Upper lobe of right lung (tissue), 1 donor: Measurements from ENCODE around the gene ZGPAT. TPM values are rescaled to one million over a fixed set of nuclear protein-coding genes. Genes with fewer than 3 reads are reported as not detected.
"Not testable (repeated sequence)": the region's sequence is repeated elsewhere in the genome, so short reads cannot be mapped to it uniquely, and the experiment has no call there.

ENCODE experiments used
- ATAC-seq: fragments of 200-7000 bp; cut with Tn5 transposase; one replicate; pipeline ENCODE4 v1.9.1; 2020; ENCODE audit warnings: mild to moderate bottlenecking, moderate library complexity
- DNase-seq: peaks from one replicate; pipeline ENCODE4 v3.0.0-alpha.2; 2020
- H3K27ac ChIP-seq: fragments of 200-600 bp; one replicate; pipeline ENCODE4 v1.8.0; 2022
- H3K27me3 ChIP-seq: fragments of 200-600 bp; one replicate; pipeline ENCODE4 v1.8.0; 2022; ENCODE audit warnings: mild to moderate bottlenecking
- H3K36me3 ChIP-seq: fragments of 200-600 bp; one replicate; pipeline ENCODE4 v1.8.0; 2022
- H3K4me1 ChIP-seq: fragments of 200-600 bp; one replicate; pipeline ENCODE4 v1.8.0; 2022
- H3K4me3 ChIP-seq: fragments of 200-600 bp; one replicate; pipeline ENCODE4 v1.8.0; 2022; ENCODE audit warnings: mild to moderate bottlenecking
- H3K9me3 ChIP-seq: fragments of 200-600 bp; one replicate; pipeline ENCODE4 v1.8.0; 2022
- intact Hi-C: fragments of 100-400 bp; cut with DNase I; formaldehyde crosslinking; loops from one replicate; pipeline ENCODE4 v1.11.0; 2022
- total RNA-seq: library from RNA; stranded (reverse); fragmentation: NEBNext Ultra II Directional; extraction: Animal tissue kit (Norgen Biotek cat#: 25700); gene quantifications from one replicate; pipeline ENCODE4 v1.2.1, GENCODE V29; 2021
- TF ChIP-seq, protein P1 (sequence below): fragments of 200-600 bp; IDR thresholded peaks from one replicate; pipeline ENCODE4 v1.8.0; 2022; ENCODE audit warnings: antibody characterized with exemption
- donor health status: DM: no; HTN: yes; CAD: no; lungs with severe emphysema.

Gene ZGPAT
- total RNA-seq, 1 donor from 2014 or later, result 27.6 TPM

DNA sequence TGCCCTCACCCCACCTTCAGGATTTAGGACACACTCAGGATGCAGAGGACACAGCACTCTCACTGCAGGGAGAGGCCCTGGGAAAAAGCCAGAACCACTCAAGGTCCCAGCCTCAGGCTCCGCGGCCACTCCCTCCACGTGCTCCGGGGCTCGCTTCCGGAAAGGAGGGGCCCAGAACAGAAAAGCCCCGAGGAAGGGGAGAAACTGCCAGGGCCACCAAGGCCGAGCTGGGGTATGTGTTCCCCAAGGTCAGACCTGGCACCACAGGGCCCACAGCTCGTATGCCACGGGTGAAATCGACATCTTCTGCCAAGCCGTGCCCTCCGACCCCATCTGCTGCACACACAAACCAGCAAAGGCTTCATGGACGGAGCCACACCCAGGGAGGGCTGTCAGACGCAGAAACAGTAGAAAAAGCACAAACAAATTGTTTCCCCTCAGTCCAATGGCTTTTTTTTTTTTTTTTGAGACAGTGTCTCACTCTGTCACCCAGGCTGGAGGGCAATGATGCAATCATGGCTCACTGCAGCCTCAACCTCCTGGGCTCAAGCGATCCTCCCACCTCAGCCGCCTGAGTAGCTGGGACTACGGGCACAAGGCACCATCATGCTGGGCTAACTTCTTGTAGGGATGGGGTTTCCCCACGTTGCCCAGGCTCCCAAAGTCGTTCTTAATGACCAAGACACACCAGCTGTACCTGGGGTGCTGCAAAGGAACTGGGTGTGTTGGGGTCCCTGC lies 65.1 kb downstream of the ZGPAT start:
- peaks cover 11% of the 10 kb centered on the region for H3K4me1 ChIP-seq
- H3K27me3 ChIP-seq, result no peaks in the 10 kb centered on the region
- H3K27ac ChIP-seq, result peak overlapping the region; percentile 36
- DNase-seq (no peak), ATAC-seq (peak; percentile 73)
- TF ChIP-seq, protein P1, sequence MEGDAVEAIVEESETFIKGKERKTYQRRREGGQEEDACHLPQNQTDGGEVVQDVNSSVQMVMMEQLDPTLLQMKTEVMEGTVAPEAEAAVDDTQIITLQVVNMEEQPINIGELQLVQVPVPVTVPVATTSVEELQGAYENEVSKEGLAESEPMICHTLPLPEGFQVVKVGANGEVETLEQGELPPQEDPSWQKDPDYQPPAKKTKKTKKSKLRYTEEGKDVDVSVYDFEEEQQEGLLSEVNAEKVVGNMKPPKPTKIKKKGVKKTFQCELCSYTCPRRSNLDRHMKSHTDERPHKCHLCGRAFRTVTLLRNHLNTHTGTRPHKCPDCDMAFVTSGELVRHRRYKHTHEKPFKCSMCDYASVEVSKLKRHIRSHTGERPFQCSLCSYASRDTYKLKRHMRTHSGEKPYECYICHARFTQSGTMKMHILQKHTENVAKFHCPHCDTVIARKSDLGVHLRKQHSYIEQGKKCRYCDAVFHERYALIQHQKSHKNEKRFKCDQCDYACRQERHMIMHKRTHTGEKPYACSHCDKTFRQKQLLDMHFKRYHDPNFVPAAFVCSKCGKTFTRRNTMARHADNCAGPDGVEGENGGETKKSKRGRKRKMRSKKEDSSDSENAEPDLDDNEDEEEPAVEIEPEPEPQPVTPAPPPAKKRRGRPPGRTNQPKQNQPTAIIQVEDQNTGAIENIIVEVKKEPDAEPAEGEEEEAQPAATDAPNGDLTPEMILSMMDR, result no peak
- H3K9me3 ChIP-seq, result no peaks in the 10 kb centered on the region
- no peaks in the 10 kb centered on the region for H3K36me3 ChIP-seq
- H3K4me3 ChIP-seq, result no peak overlapping the region
- intact Hi-C loops, result no loop called here

DNA sequence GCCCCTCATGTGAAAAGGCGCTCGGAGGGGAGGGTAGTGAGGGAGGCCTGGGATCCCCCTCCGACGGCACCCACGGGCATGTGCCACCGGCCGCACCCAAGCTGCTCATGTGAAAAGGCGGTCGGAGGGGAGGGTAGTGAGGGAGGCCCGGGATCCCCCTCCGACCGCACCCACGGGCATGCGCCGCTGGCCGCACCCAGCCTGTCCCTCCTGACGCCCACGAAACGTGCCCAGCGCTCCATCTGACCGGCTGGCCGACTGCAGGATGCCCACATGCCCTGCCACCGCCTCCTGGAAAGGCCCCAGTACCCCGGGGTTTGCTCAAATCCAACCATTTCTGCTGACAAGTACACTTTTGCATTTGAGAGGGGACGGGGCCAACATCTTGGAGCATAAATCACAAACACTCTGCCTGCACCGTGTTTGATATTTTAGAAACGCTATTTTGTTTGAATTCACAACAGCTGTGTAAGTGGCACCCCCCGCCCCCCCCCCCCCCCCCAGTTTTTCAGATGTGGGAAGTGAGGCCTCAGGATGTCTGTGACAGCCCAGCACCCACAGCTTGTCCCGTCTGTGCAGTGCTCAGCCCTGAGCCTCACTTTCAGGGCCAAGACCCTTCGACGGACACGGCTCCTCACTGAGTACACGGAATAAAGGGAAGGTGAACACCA lies 65.9 kb downstream of the ZGPAT start:
- H3K27ac ChIP-seq, result peak overlapping the region; percentile 36

GRCh38 chr20:63774306-63774705 lies 66.5 kb downstream of the ZGPAT start:
- Histone ChIP-seq H3K4me1 (peaks cover 11% of the 10 kb centered on the region), H3K9me3 (no peaks in the 10 kb centered on the region), H3K27me3 (no peaks in the 10 kb centered on the region), H3K4me3 (no peak overlapping the region), H3K27ac (no peak overlapping the region), H3K36me3 (no peaks in the 10 kb centered on the region)
- DNase-seq (no peak), ATAC-seq (no peak)
- TF ChIP-seq, protein P1, result no peak
- intact Hi-C loops, result no loop called here

More for the DNA sequence above, 65.9 kb downstream of the ZGPAT start:
- H3K36me3 ChIP-seq, result no peaks in the 10 kb centered on the region
- H3K27me3 ChIP-seq, result no peaks in the 10 kb centered on the region
- no peak overlapping the region for H3K4me3 ChIP-seq
- ATAC-seq (no peak), DNase-seq (no peak)
- H3K4me1 ChIP-seq, result peaks cover 11% of the 10 kb centered on the region
- no peaks in the 10 kb centered on the region for H3K9me3 ChIP-seq
- TF ChIP-seq, protein P1, result no peak
- intact Hi-C loops, result no loop called here

- no peaks in the 10 kb centered on the region for H3K9me3 ChIP-seq
- ATAC-seq (peak; percentile 6), DNase-seq (no peak)
- no peaks in the 10 kb centered on the region for H3K27me3 ChIP-seq
- no peaks in the 10 kb centered on the region for H3K36me3 ChIP-seq
- H3K4me3 ChIP-seq, result no peak overlapping the region
- intact Hi-C loops, result no loop called here
- no peak overlapping the region for H3K27ac ChIP-seq
- peaks cover 11% of the 10 kb centered on the region for H3K4me1 ChIP-seq
- TF ChIP-seq, protein P1, result peak; percentile 56
Observed at GRCh38 chr20:63775096-63775978, 67.5 kb downstream of the ZGPAT start.

- H3K36me3 ChIP-seq, intact Hi-C loops, H3K4me3 ChIP-seq, H3K27me3 ChIP-seq, ATAC-seq, H3K27ac ChIP-seq, H3K9me3 ChIP-seq, DNase-seq: not testable (repeated sequence)
- peaks cover 11% of the 10 kb centered on the region for H3K4me1 ChIP-seq
Observed at GRCh38 chr20:63776875-63777274, 69.0 kb downstream of the ZGPAT start.
